Bone marrow (tissue), 2 donors: ENCODE measurements around the gene FAXDC2.

Source experiments
- DNase-seq, 2 donors: peaks; one replicate each; lab custom pipeline; 2025; lab: John Stamatoyannopoulos, UW

FAXDC2 gene

DNA sequence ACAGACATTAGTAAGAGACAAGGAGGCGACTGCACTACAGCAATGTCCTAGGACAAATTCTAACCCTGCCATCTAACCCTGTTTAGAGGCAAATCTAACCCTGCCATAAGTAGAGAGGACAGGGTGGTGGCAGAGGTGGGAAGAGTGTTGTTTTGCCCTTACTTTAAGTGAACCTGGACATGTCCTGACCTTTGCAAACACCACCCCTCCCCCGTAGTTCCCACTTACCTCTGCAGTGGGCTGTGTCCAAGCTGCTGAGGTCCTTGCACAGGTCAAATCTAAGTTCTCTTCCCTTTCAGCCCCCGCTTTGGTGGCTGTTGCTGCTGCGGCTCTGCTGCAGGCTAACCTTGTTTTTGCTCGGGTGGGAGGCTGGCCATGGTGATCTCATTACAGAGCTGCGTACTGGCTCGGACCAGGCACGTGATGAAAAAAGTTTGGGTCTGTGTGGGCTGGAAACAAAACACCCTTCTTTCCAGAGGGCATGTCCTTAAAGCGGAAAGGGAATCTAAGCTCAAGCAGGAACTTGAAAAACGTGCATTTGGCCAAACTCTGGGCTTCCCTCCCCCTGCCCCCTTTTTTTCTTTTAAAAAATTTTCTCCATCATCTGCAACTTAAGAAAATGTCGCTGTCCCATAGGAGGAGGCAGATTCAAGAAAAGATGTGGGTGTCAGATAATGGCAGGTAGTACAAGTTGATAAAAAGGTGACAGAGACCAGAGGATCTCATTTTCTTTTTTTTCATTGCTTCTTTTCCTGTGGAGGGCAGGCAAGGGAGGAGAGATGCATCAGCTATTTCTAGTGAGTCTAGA, at the start of gene FAXDC2:
TSS of gene FAXDC2 (minus strand) at position 349 of the 808 bp plus-strand sequence. CDS start 12,425 bp downstream, outside the sequence.
- no peak for DNase-seq

DNA sequence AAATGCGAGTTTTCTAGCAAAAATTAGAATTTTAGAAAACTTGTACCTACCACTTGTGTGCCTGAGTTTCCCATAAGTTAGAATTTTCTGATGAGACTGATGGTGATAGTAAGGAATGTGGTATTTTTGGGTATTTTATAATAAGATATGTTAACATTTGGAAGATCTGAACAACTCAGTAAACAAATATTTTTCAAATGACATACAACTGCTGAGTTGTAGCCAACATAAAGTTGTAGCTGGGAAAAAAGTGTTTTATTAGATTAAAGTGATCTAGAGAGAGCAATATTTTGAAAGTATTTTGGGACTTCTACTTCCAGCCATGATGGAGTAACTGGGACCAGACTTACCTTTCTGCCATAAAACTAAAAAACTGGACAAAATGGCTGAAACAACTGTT, 49.7 kb upstream of the FAXDC2 start:
- no peak for DNase-seq

DNA sequence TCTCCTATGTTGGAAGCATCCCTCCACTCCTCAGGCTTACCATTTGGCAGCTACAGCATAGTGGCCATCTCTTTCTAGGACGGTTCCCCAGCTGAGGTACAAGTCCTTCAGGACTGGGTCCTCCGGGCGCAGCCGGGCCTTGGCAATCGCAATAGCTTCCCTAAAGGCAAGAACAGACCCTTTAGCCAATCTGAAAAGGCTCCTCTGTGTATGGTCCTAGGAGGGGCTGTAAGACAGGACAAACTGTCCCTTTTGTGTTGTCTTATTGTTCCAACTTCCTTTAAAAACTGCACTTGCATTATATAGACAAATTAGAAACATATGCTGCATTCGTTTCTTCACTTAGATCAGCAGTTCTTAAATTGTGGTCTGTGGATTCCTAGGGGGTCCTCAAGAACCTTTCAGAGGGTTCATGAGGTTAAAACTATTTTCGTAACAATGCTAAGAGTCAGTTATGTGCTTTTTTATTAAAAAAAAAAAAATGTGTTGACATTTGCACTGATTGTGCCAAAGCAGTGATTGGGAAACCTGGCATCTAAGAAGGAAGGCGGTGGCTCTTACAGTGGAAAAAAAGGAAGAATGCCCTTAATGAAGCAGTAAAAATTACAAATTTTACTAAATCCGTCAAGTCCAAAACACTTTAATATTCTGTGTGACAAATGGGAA, 48.9 kb upstream of the FAXDC2 start:
- no peak for DNase-seq

DNA sequence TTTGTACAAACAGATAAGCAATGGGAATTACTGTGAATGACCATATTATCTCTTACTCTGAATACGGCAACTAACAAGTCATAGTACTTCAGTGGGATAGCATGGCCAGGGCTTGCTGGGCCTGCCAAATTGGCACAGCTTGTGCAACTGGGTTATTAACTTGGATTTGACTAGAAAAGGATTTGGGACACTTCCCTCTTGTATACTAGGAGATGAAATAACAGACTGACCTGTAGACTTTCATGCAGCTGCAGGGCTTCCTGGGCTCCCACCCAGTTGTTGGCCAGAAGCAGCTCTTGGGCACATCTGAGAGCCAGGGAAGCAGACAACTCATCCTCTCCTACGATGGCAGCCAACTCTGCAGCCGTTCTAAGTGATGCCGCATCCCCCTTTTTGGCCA, 47.8 kb upstream of the FAXDC2 start:
- no peak for DNase-seq

GRCh38 chr5:154896562-154897165, 46.3 kb upstream of the FAXDC2 start:
- no peak for DNase-seq

DNA sequence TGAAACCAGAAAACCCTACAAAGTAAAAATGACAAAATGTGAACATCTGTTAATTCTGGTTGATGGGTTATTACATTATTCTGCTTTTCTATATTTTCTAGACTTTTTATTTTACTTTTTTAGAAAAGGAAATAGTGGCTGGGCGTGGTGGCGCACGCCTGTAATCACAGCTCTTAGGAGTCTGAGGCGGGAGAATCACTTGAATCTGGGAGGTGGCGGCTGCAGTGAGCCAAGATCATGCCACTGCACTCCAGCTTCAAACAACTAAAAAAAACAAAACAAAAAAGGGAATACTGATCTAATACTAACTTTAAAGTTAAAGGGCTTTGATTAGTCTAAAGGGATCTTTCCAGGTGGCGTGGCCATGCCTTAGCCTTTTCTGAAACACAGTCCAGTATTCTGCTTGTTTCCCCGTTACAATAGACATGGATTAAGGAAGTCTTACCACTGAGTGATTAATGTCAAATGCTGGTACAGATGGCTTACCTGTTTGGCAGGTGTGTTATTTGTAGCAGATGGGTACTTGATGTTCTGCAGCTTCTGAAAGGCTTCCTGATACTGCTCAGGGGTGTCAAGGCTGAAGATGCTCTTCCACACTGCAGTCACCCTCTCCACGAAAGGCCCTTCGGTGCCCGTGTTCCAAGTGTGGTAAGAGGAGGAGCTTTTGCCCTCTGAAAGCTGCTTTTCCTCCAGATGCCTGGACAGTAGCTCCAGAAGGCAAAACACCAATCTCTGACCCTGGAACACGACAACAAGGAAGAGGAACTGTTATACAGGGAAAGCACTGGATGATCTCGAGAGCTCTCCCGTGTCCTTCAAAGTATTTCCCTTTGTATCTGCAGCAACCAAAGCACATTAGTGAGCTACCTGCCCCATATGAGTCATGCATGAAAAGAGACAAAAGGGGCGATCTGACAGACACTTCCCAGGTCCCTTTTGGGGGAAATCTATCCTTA, 45.5 kb upstream of the FAXDC2 start:
- no peak for DNase-seq

- no peak for DNase-seq
Observed at GRCh38 chr5:154893381-154893780, 43.0 kb upstream of the FAXDC2 start.

- no peak for DNase-seq
Observed at GRCh38 chr5:154892369-154892771, 42.0 kb upstream of the FAXDC2 start.

- no peak for DNase-seq
Observed at GRCh38 chr5:154885439-154885838, 35.0 kb upstream of the FAXDC2 start.

DNA sequence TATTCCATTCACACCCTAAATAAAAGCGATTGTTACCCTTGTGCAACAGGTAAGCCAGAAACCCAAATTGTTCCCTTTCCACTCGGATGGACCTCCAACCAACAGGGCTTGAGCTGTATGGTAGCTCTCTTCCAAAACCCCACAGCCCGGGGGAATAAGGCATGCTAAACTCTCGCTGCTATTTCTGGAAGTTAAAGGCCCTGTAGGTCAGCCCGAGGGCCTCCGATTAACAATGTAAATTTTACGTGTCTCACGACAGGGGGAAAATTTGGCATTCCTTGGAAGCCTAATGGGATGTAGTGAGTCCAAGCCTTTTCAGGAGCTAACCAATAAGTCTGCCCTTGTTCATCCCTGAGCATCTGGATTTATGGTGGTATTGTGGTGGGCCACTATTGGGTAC, 34.0 kb upstream of the FAXDC2 start:
- DNase-seq, result no peak

- DNase-seq, result no peak
Observed at GRCh38 chr5:154881986-154882385, 31.6 kb upstream of the FAXDC2 start.

DNA sequence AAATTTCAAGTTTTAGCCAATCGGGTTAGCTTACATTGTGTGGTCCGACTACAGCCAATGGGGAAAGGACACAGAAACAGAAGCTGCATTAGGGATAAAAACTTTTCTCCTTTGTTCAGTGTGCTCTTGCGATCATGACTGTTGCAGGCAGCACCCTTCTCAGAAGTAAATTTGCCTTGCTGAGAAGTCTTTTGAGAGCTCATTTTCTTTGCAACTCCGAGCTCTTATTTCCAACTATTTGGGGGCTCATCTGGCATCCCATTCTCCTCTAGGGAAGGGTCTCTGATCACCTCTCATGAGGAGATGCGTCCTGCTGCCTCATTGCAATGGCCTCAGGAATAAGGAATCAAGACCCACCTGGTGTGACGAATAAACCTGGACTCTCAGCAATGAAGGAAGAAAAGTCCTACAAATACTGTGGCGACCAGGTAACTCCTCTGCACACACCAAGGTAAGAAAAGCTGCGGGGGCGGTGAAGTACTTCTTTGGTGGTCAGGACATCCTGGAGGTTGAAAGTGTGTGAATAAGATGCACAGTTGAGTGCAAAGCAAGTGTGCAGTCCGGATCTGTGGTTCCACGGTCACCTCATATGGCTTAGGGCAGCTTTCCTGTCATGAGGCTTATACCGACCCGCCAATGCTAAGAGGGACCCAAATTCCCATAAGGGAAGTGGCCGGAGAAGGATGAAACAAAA, 28.4 kb upstream of the FAXDC2 start:
- no peak for DNase-seq

GRCh38 chr5:154873791-154874331, 23.5 kb upstream of the FAXDC2 start:
- DNase-seq, result no peak

GRCh38 chr5:154871734-154872133, 21.3 kb upstream of the FAXDC2 start:
- DNase-seq, result no peak

GRCh38 chr5:154868702-154869101, 18.3 kb upstream of the FAXDC2 start:
- DNase-seq, result no peak

DNA sequence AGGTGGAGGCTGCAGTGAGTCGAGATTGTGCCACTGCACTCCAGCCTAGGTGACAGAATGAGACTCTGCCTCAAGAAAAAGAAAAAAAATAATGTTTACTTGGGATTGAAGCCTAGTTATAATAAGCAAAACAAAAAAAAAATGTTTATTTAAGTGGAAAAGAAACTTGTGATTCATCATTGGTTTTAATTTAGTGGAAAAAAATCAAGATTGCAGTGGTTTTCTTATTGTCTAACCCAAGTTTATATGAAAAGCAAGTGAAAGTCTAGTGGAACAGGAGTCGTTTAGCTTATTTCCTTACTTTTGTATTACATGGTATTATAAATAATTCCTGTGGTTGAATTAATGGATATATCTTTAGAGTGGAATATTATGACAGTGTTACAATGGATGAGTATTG, 16.4 kb upstream of the FAXDC2 start:
- no peak for DNase-seq

DNA sequence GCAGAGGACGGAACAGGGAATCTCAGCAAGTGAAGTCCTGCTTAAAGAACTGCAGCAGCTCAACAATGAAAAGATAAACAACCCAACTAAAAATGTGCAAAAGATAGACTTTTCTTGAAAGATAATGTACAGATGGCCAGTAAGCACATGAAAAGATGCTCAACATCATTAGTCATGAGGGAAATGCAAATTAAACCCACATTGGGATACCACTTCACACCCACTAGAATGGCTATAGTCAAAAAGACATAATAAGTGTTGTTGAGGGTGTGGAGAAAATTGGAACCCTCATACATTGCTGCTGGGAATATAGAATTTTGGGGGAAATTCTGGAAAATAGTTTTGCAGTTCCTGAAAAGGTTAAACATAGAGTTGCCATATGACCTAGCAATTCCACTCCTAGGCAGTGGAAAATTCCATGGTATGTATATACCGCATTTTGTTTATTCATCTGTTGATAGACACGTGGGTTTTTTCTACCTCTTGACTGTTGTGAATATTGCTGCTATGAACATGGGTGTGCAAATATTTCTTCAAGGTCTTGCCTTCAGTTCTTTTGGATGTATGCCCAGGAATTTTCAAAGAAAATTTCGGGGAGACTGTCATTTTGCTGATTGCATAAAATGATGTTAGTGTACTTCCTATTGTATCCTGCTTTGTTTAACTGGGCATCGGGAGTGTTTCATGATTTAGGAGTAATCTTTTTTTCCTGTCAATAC, 15.2 kb upstream of the FAXDC2 start:
- no peak for DNase-seq

DNA sequence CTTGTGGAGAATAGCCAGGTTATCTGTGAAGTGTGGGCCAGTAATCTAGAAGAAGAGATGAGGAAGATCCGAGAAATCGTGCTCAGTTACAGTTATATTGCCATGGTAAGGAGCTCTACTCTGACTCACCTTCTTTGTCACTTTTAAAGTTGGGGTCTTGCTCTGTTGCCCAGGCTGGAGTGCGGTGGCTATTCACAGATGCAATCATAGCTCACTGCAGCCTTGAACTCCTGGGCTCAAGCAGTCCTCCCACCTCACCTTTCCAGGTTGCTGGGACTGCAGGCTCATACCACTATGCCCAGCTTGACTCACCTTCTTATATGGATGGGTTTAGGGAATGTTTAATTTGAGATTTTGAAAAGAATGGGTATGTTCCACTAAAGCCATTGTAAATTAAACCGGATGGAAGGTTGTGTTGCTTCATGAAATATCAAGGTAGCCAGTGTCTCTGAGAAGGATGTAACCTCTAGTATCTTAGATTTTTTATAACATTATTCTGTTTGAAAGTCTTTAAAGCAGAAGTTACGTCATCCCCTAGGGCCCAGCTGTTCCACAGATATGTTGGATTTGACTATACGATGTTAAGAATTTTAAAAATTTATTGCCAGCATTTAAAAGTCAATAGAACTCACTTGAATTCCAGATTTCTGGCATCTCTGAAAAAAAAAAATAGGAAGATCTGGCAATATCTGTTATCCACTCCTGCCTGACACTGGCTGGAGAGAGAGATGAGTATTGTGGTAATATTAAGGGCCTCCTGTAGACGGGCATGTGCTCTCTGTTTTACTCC, 13.1 kb upstream of the FAXDC2 start:
- DNase-seq, result no peak

GRCh38 chr5:154862766-154863165, 12.4 kb upstream of the FAXDC2 start:
- no peak for DNase-seq

- DNase-seq, result no peak
Observed at GRCh38 chr5:154861946-154862345, 11.5 kb upstream of the FAXDC2 start.
